Measurements from ENCODE around the gene JARID2.

- no peak for TF ChIP-seq CTCF (IDR thresholded peaks at IDR 0.05)
- no peak for TF ChIP-seq MAX (CRISPR knock-in tag; IDR thresholded peaks at IDR 0.05)
- TF ChIP-seq PREB (CRISPR knock-in tag; IDR thresholded peaks at IDR 0.05; ENCODE audit: borderline replicate concordance) = no peak
- TF ChIP-seq ZNF512 (CRISPR knock-in tag; IDR thresholded peaks at IDR 0.05; ENCODE audit: borderline replicate concordance) = no peak
- no peak for TF ChIP-seq IRF1 (CRISPR knock-in tag; IDR thresholded peaks at IDR 0.05)
- TF ChIP-seq SP1 (CRISPR knock-in tag; conservative IDR thresholded peaks at IDR 0.05) = no peak
- no peak for TF ChIP-seq FOXP1 (CRISPR knock-in tag; IDR thresholded peaks at IDR 0.05; ENCODE audit: borderline replicate concordance)
Measured at GRCh38 chr6:15393605-15394004, 147.7 kb downstream of the JARID2 start.

All from WTC11 (cell line).